Bone marrow (tissue), 2 donors: ENCODE data around the gene B3GLCT.
"Not testable (repeated sequence)": the region's sequence is repeated elsewhere in the genome, so short reads cannot be mapped to it uniquely, and the experiment has no call there.

Experiments used
- DNase-seq, 2 donors: peaks; one replicate each; lab custom pipeline; 2025; lab: John Stamatoyannopoulos, UW

Gene B3GLCT

GRCh38 chr13:31184451-31184850 is 15.3 kb upstream of the B3GLCT start:
- DNase-seq, result no peak

GRCh38 chr13:31184981-31185645 is 14.7 kb upstream of the B3GLCT start:
- no peak for DNase-seq

GRCh38 chr13:31191748-31192147 is 8.0 kb upstream of the B3GLCT start:
- DNase-seq, result no peak

- DNase-seq, result no peak
Measured at GRCh38 chr13:31192306-31192705, 7.5 kb upstream of the B3GLCT start.

- DNase-seq, result no peak
Measured at GRCh38 chr13:31195616-31196015, 4.2 kb upstream of the B3GLCT start.

- no peak for DNase-seq
Measured at GRCh38 chr13:31196992-31197391, 2.8 kb upstream of the B3GLCT start.

- no peak for DNase-seq
Measured at GRCh38 chr13:31198519-31198918, 1.3 kb upstream of the B3GLCT start.

GRCh38 chr13:31199527-31199848 is 287 bp upstream of the B3GLCT start:
- DNase-seq, result no peak

- DNase-seq, result peak; percentile 16 to 71
Measured at GRCh38 chr13:31200637-31200971, 829 bp downstream of the B3GLCT start.

- no peak for DNase-seq
Measured at GRCh38 chr13:31201341-31202031, 1.7 kb downstream of the B3GLCT start.

- peak in 1 of 2 donors; percentile 34 for DNase-seq
Measured at GRCh38 chr13:31204592-31204991, 4.8 kb downstream of the B3GLCT start.

GRCh38 chr13:31207661-31208552 is 8.1 kb downstream of the B3GLCT start:
- DNase-seq, result no peak

- DNase-seq, result no peak
Measured at GRCh38 chr13:31208559-31209122, 8.9 kb downstream of the B3GLCT start.

GRCh38 chr13:31209172-31209840 is 9.5 kb downstream of the B3GLCT start:
- DNase-seq, result no peak

GRCh38 chr13:31209841-31210210 is 10.1 kb downstream of the B3GLCT start:
- no peak for DNase-seq

- DNase-seq, result no peak
Measured at GRCh38 chr13:31213651-31214289, 14.0 kb downstream of the B3GLCT start.

- no peak for DNase-seq
Measured at GRCh38 chr13:31214435-31214834, 14.7 kb downstream of the B3GLCT start.

GRCh38 chr13:31216916-31217315 is 17.1 kb downstream of the B3GLCT start:
- DNase-seq, result not testable (repeated sequence)

- no peak for DNase-seq
Measured at GRCh38 chr13:31219909-31220598, 20.3 kb downstream of the B3GLCT start.

- no peak for DNase-seq
Measured at GRCh38 chr13:31221057-31221456, 21.3 kb downstream of the B3GLCT start.

GRCh38 chr13:31223215-31223614 is 23.4 kb downstream of the B3GLCT start:
- DNase-seq, result no peak
